ENCODE results near the gene CIDEB.

The CIDEB gene

DNA sequence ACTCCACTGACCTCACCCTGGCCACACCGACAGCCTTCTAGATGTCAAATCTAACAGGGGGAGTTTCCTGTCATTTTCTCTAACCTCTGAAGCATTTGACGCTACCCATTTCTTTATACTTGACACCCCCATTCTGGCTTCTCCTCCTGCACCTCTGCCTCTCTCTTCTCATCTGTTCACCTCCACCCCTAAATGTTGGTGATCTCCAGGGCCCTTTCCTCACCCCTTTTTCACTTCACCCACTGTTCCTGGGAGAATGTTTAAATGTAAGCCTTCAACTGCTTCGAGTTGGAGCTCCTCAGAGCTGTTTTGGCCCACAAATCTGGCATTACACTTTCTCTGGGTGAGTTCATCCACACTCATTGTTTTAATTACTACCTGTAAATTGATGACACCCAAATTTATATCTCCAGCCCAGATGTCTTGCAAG lies 35.9 kb downstream of the CIDEB start:
- Histone ChIP-seq H4K20me1 (ENCODE audit: low read depth, low read length) (no peaks in the 10 kb centered on the region), H3F3A (ENCODE audit: insufficient read depth) (peaks cover 11% of the 10 kb centered on the region), H3K36me3 (ENCODE audit: low read length) (no peaks in the 10 kb centered on the region), H3K9me3 (ENCODE audit: insufficient read depth, low read length) (no peaks in the 10 kb centered on the region), H3K27me3 (ENCODE audit: low read length) (no peaks in the 10 kb centered on the region), H2AFZ (ENCODE audit: low read depth, low read length, severe bottlenecking) (peak overlapping the region; percentile 37), H3K4me2 (ENCODE audit: low read depth, low read length, poor library complexity, severe bottlenecking) (peak overlapping the region; percentile 66), H3K9ac (ENCODE audit: low read length) (peak overlapping the region; percentile 77), H3K79me2 (ENCODE audit: insufficient read depth, low read length) (0 out of 2 replicates have a peak, but pooled peaks cover 2% of the 10 kb centered on the region), H3K9me2 (replicated peaks; ENCODE audit: insufficient read depth, low read length) (no peaks in the 10 kb centered on the region), H3K4me3 (ENCODE audit: insufficient read depth, low read length, poor library complexity, severe bottlenecking) (peak overlapping the region; percentile 53), H3K27ac (ENCODE audit: low read depth, low read length) (peak overlapping the region; percentile 15; the same call in 1 of the 2 replicates)
- TF ChIP-seq CTCF (IDR thresholded peaks at IDR 0.05; ENCODE audit: insufficient read depth, low read length, poor library complexity, severe bottlenecking) = no peak
- TF ChIP-seq EZH2phosphoT487 (conservative IDR thresholded peaks at IDR 0.05; ENCODE audit: low read length) = no peak

DNA sequence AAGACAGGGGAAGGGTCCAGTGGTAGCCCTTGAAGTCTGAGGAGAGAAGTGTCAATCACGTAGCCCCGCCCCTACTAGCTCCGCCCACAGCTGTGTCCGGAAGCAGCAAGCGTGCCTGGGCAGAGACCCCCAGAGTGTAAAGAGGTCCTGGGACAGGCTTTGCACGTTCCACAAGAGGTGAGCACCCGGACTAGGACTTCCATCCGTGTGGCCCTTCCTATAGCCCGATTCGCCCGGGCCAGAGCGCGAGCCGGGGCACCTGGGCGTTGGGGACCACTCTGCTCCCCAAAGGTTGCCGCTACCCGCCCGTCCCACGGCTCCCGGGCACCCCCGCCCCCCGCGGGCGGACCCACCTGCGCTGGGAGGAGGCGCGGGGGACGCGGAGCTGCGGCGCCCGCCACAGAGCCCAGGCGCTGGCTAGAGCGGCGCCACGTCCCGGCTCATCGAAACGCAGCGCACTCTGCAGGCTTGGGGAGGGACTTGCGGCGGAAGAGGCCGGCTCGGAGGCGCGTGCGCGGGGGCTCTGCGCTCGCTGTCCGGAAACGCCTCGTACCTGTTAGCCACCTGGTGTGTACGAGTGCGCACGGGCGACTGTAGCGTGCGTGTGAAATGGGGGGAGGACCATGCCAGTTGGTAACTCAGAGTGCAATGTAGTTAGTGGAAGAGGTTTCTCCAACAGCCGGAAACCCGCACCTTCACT lies 36.5 kb downstream of the CIDEB start, which contains the start of gene RABGGTA:
Gene RABGGTA (minus strand): TSS at position 464 of the 700 bp plus-strand sequence. CDS start 482 bp downstream, outside the sequence.
- H3K79me2 ChIP-seq (ENCODE audit: insufficient read depth, low read length) = 0 out of 2 replicates have a peak, but pooled peaks cover 2% of the 10 kb centered on the region
- no peaks in the 10 kb centered on the region for H3K36me3 ChIP-seq (ENCODE audit: low read length)
- no peaks in the 10 kb centered on the region for H3K27me3 ChIP-seq (ENCODE audit: low read length)
- H4K20me1 ChIP-seq (ENCODE audit: low read depth, low read length) = no peaks in the 10 kb centered on the region
- peak within 1 kb of the TSS; percentile 70 for H3K4me3 ChIP-seq (ENCODE audit: insufficient read depth, low read length, poor library complexity, severe bottlenecking)
- peak within 1 kb of the TSS; percentile 60 for H2AFZ ChIP-seq (ENCODE audit: low read depth, low read length, severe bottlenecking)
- peak within 1 kb of the TSS; percentile 77 for H3K9ac ChIP-seq (ENCODE audit: low read length)
- H3K9me2 ChIP-seq (replicated peaks; ENCODE audit: insufficient read depth, low read length) = no peaks in the 10 kb centered on the region
- TF ChIP-seq CTCF (IDR thresholded peaks at IDR 0.05; ENCODE audit: insufficient read depth, low read length, poor library complexity, severe bottlenecking) (peak; percentile 62), EZH2phosphoT487 (conservative IDR thresholded peaks at IDR 0.05; ENCODE audit: low read length) (no peak)
- H3K9me3 ChIP-seq (ENCODE audit: insufficient read depth, low read length) = no peaks in the 10 kb centered on the region
- peak within 1 kb of the TSS; percentile 66 for H3K4me2 ChIP-seq (ENCODE audit: low read depth, low read length, poor library complexity, severe bottlenecking)
- H3K27ac ChIP-seq (ENCODE audit: low read depth, low read length) = peak within 1 kb of the TSS; percentile 81
- H3F3A ChIP-seq (ENCODE audit: insufficient read depth) = peaks cover 11% of the 10 kb centered on the region

GRCh38 chr14:24270537-24271133 lies 37.1 kb downstream of the CIDEB start:
- Histone ChIP-seq H3F3A (ENCODE audit: insufficient read depth) (peaks cover 11% of the 10 kb centered on the region), H3K27ac (ENCODE audit: low read depth, low read length) (peak overlapping the region; percentile 81), H3K27me3 (ENCODE audit: low read length) (no peaks in the 10 kb centered on the region), H3K4me3 (ENCODE audit: insufficient read depth, low read length, poor library complexity, severe bottlenecking) (peak overlapping the region; percentile 70), H3K9me2 (replicated peaks; ENCODE audit: insufficient read depth, low read length) (no peaks in the 10 kb centered on the region), H3K4me2 (ENCODE audit: low read depth, low read length, poor library complexity, severe bottlenecking) (peak overlapping the region; percentile 66), H3K9ac (ENCODE audit: low read length) (peak overlapping the region; percentile 77), H4K20me1 (ENCODE audit: low read depth, low read length) (no peaks in the 10 kb centered on the region), H2AFZ (ENCODE audit: low read depth, low read length, severe bottlenecking) (peak overlapping the region; percentile 60), H3K9me3 (ENCODE audit: insufficient read depth, low read length) (no peaks in the 10 kb centered on the region), H3K36me3 (ENCODE audit: low read length) (no peaks in the 10 kb centered on the region), H3K79me2 (ENCODE audit: insufficient read depth, low read length) (0 out of 2 replicates have a peak, but pooled peaks cover 2% of the 10 kb centered on the region)
- no peak for TF ChIP-seq EZH2phosphoT487 (conservative IDR thresholded peaks at IDR 0.05; ENCODE audit: low read length)
- TF ChIP-seq CTCF (IDR thresholded peaks at IDR 0.05; ENCODE audit: insufficient read depth, low read length, poor library complexity, severe bottlenecking) = no peak
